Panc1 (cell line): Measurements from ENCODE around the gene CCDC15. TPM values are rescaled to one million over a fixed set of nuclear protein-coding genes. Genes with fewer than 3 reads are reported as not detected.

Experiments
- ATAC-seq: fragments of 200-7000 bp; cut with Tn5 transposase; 2 replicates; pipeline ENCODE4 v1.9.1; 2020; ENCODE audit warnings: mild to moderate bottlenecking, moderate library complexity
- BruUV-seq: library from RNA; stranded (reverse); fragments of 400-500 nt; replicated peaks from 2 replicates; lab custom pipeline; 2021; lab: Mats Ljungman, UMichigan
- CTCF ChIA-PET: fragments of 300-600 bp; sonication (Branson Sonifier 250); formaldehyde crosslinking; loops from one replicate; lab custom pipeline; 2022; ENCODE audit warnings: antibody characterized with exemption; lab: Charles Lee
- POLR2A ChIA-PET: fragments of 300-600 bp; sonication (Branson Sonifier 250); formaldehyde crosslinking; loops from one replicate; lab custom pipeline; 2022; ENCODE audit warnings: antibody characterized with exemption; lab: Charles Lee
- DNase-seq: peaks from one replicate; pipeline ENCODE4 v3.0.0-alpha.2; 2010; ENCODE audit warnings: low read depth, low spot score
- H3K27ac ChIP-seq: 2 replicates; pipeline ENCODE4 v1.5.1; 2011; ENCODE audit warnings: mild to moderate bottlenecking, low read length, inconsistent platforms
- H3K27me3 ChIP-seq: fragments of 200-500 bp; sonication (Bioruptor generic); 2 replicates; pipeline ENCODE4 v1.6.0; 2014; ENCODE audit warnings: low read length, inconsistent platforms; ENCODE audit not compliant: control insufficient read depth, insufficient read depth
- H3K36me3 ChIP-seq: fragments of 200-500 bp; sonication (Bioruptor generic); 2 replicates; pipeline ENCODE4 v1.5.1; 2014; ENCODE audit warnings: inconsistent platforms, mild to moderate bottlenecking, low read length, moderate library complexity; ENCODE audit not compliant: control insufficient read depth, insufficient read depth
- H3K4me1 ChIP-seq: 2 replicates; pipeline ENCODE4 v1.5.1; 2011; ENCODE audit warnings: inconsistent platforms, mild to moderate bottlenecking, low read length, moderate library complexity; ENCODE audit not compliant: control insufficient read depth, insufficient read depth
- H3K4me3 ChIP-seq, 2 experiments: 2 replicates each; pipeline ENCODE4 v1.5.1; 2011 to 2012; ENCODE audit warnings: low read depth in 2 of 2, low read length in 2 of 2, mild to moderate bottlenecking in 2 of 2, inconsistent platforms in 1 of 2, moderate library complexity in 1 of 2
- H3K9me3 ChIP-seq: fragments of 200-500 bp; sonication (Bioruptor generic); 2 replicates; pipeline ENCODE4 v1.5.1; 2014; ENCODE audit warnings: low read depth, mild to moderate bottlenecking, inconsistent platforms, low read length, moderate library complexity; ENCODE audit not compliant: control insufficient read depth, insufficient read depth
- CTCF ChIP-seq: fragments of 450-650 bp; IDR thresholded peaks from 2 replicates; pipeline ENCODE4 v1.5.1; 2017; ENCODE audit warnings: mild to moderate bottlenecking
- POLR2AphosphoS5 ChIP-seq: IDR thresholded peaks from 2 replicates; pipeline ENCODE4 v1.6.1; 2012; ENCODE audit warnings: mild to moderate bottlenecking, low read depth, low read length, moderate library complexity
- REST ChIP-seq, 2 experiments: IDR thresholded peaks; 2 replicates each; pipeline ENCODE4 v1.6.1; 2011 to 2012; ENCODE audit warnings: low read depth in 2 of 2, control low read depth in 1 of 2, low read length in 1 of 2, mild to moderate bottlenecking in 1 of 2, moderate library complexity in 1 of 2; ENCODE audit not compliant: insufficient read depth in 1 of 2
- SIN3A ChIP-seq: IDR thresholded peaks from 2 replicates; pipeline ENCODE4 v1.6.1; 2012; ENCODE audit warnings: low read depth, mild to moderate bottlenecking, low read length, moderate library complexity, borderline replicate concordance; ENCODE audit not compliant: insufficient read depth
- TCF7L2 ChIP-seq: IDR thresholded peaks from 2 replicates; pipeline ENCODE4 v1.6.1; 2011; ENCODE audit warnings: mild to moderate bottlenecking, low read depth, low read length, inconsistent platforms
- in situ Hi-C: cut with HindIII; loops from 2 replicates; pipeline ENCODE4 v1.10.0; 2016; ENCODE audit warnings: low sequenced_read_pairs, low pct_unique_long_range_greater_than_20kb
- intact Hi-C: fragments of 100-400 bp; cut with micrococcal nuclease; formaldehyde crosslinking; loops from one replicate; pipeline ENCODE4 v1.10.0; 2022; ENCODE audit not compliant: unreplicated experiment
- total RNA-seq: library from RNA; stranded (reverse); gene quantifications from one replicate; pipeline ENCODE4 v1.2.1, GENCODE V29; 2021; ENCODE audit not compliant: unreplicated experiment

Gene CCDC15
- total RNA-seq, 1 experiment from 2014 or later: 2.8 TPM

- in situ Hi-C loops (no loop called here), intact Hi-C loops (no loop called here)
- Histone ChIP-seq H3K27ac (no peak overlapping the region), H3K36me3 (no peaks in the 10 kb centered on the region), H3K9me3 (no peaks in the 10 kb centered on the region), H3K27me3 (no peaks in the 10 kb centered on the region), H3K4me3 (no peak overlapping the region), H3K4me1 (no peaks in the 10 kb centered on the region)
- CTCF ChIA-PET: no interaction called here
- DNase-seq (no peak), ATAC-seq (no peak)
- no peak for TF ChIP-seq POLR2AphosphoS5
- TF ChIP-seq REST (IDR thresholded peaks at IDR 0.05; ENCODE audit: insufficient read depth in 1 of 2, low read depth in 2 of 2, low read length in 1 of 2): no peak
- no peak for TF ChIP-seq TCF7L2
- no peak for TF ChIP-seq SIN3A
- no peak for TF ChIP-seq CTCF
- no TSS peak for BruUV-seq
- POLR2A ChIA-PET: no interaction called here
These were observed 17.8 kb downstream of the CCDC15 start for GRCh38 chr11:124971810-124972209.

GRCh38 chr11:124976531-124976930 lies 22.5 kb downstream of the CCDC15 start:
- Histone ChIP-seq H3K4me1 (no peaks in the 10 kb centered on the region), H3K36me3 (no peaks in the 10 kb centered on the region), H3K27me3 (no peaks in the 10 kb centered on the region), H3K9me3 (no peaks in the 10 kb centered on the region), H3K27ac (no peak overlapping the region), H3K4me3 (no peak overlapping the region)
- intact Hi-C loops (no loop called here), in situ Hi-C loops (no loop called here)
- POLR2A ChIA-PET: no interaction called here
- no TSS peak for BruUV-seq
- DNase-seq (no peak), ATAC-seq (no peak)
- CTCF ChIA-PET: no interaction called here
- TF ChIP-seq POLR2AphosphoS5: no peak
- TF ChIP-seq REST (IDR thresholded peaks at IDR 0.05; ENCODE audit: insufficient read depth in 1 of 2, low read depth in 2 of 2, low read length in 1 of 2): no peak
- TF ChIP-seq TCF7L2: no peak
- TF ChIP-seq SIN3A: no peak
- TF ChIP-seq CTCF: no peak
